Measurements from ENCODE around the gene KCNIP2.

Gene KCNIP2

GRCh38 chr10:101782811-101783735, 60.5 kb downstream of the KCNIP2 start, which contains the start of gene NPM3:
TSS of gene NPM3 (minus strand) at chr10:101783446. CDS start at chr10:101783390, 56 bp downstream.
- DNase-seq (ENCODE audit: low read depth): peak; percentile 38

GRCh38 chr10:101781984-101782810, 61.4 kb downstream of the KCNIP2 start:
- no peak for DNase-seq (ENCODE audit: low read depth)

- DNase-seq (ENCODE audit: low read depth): no peak
Observed at GRCh38 chr10:101781655-101781983, 62.0 kb downstream of the KCNIP2 start.

GRCh38 chr10:101780818-101781654, 62.6 kb downstream of the KCNIP2 start:
- DNase-seq (ENCODE audit: low read depth): peak; percentile 21

GRCh38 chr10:101780187-101780817, 63.3 kb downstream of the KCNIP2 start:
- no peak for DNase-seq (ENCODE audit: low read depth)

GRCh38 chr10:101779544-101780186, 63.9 kb downstream of the KCNIP2 start:
- DNase-seq (ENCODE audit: low read depth): no peak

GRCh38 chr10:101778781-101779543, 64.6 kb downstream of the KCNIP2 start:
- no peak for DNase-seq (ENCODE audit: low read depth)

- no peak for DNase-seq (ENCODE audit: low read depth)
Observed at GRCh38 chr10:101778151-101778780, 65.3 kb downstream of the KCNIP2 start.

- no peak for DNase-seq (ENCODE audit: low read depth)
Observed at GRCh38 chr10:101777619-101778145, 65.9 kb downstream of the KCNIP2 start.

GRCh38 chr10:101776161-101776817, 67.3 kb downstream of the KCNIP2 start:
- DNase-seq (ENCODE audit: low read depth): no peak

All from GM04504 (cell line).